Measurements from ENCODE around the gene FAM163B.

DNA sequence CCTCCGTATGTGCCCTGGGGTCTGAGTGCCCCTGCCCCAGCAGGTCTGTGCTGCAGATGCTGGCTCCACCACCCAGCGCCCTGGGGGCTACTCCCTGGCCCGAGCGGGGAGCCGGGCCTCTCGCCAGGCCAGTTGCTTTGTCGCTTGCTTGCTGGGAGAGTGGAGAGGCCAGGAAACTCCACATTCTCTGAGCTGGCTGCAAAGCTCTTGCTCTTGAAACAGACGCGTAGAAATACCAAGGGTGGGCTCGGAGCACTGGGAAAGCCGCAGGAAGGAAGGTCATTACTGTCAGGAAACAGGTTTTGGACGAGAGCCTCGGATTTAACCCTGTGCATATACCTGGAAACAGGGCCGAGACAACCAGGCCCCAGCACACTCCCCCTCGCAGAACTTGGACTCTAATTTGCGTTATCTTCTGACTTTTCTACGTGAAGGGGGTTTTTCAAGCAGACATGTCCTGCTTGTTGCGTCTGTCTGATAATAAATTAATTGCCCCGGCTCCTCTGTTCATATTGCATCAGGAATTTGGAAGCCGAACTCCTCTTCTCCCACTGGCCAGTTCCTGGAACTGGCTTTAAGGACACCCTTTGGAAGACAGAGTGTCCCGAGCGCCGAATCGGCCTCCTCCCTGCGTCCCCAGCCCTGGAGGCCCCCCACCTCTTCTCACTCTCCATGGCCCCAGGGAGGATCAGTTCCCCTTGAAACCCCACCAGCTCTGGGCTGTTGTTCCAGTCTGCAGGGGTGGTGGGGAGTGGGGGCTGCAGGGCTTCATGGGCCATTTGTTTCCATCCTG is 63.5 kb downstream of the FAM163B start:
- TF ChIP-seq, protein P1, sequence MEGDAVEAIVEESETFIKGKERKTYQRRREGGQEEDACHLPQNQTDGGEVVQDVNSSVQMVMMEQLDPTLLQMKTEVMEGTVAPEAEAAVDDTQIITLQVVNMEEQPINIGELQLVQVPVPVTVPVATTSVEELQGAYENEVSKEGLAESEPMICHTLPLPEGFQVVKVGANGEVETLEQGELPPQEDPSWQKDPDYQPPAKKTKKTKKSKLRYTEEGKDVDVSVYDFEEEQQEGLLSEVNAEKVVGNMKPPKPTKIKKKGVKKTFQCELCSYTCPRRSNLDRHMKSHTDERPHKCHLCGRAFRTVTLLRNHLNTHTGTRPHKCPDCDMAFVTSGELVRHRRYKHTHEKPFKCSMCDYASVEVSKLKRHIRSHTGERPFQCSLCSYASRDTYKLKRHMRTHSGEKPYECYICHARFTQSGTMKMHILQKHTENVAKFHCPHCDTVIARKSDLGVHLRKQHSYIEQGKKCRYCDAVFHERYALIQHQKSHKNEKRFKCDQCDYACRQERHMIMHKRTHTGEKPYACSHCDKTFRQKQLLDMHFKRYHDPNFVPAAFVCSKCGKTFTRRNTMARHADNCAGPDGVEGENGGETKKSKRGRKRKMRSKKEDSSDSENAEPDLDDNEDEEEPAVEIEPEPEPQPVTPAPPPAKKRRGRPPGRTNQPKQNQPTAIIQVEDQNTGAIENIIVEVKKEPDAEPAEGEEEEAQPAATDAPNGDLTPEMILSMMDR (conservative IDR thresholded peaks at IDR 0.05; ENCODE audit: low read depth in 2 of 2): no peak
- TF ChIP-seq, protein P2, sequence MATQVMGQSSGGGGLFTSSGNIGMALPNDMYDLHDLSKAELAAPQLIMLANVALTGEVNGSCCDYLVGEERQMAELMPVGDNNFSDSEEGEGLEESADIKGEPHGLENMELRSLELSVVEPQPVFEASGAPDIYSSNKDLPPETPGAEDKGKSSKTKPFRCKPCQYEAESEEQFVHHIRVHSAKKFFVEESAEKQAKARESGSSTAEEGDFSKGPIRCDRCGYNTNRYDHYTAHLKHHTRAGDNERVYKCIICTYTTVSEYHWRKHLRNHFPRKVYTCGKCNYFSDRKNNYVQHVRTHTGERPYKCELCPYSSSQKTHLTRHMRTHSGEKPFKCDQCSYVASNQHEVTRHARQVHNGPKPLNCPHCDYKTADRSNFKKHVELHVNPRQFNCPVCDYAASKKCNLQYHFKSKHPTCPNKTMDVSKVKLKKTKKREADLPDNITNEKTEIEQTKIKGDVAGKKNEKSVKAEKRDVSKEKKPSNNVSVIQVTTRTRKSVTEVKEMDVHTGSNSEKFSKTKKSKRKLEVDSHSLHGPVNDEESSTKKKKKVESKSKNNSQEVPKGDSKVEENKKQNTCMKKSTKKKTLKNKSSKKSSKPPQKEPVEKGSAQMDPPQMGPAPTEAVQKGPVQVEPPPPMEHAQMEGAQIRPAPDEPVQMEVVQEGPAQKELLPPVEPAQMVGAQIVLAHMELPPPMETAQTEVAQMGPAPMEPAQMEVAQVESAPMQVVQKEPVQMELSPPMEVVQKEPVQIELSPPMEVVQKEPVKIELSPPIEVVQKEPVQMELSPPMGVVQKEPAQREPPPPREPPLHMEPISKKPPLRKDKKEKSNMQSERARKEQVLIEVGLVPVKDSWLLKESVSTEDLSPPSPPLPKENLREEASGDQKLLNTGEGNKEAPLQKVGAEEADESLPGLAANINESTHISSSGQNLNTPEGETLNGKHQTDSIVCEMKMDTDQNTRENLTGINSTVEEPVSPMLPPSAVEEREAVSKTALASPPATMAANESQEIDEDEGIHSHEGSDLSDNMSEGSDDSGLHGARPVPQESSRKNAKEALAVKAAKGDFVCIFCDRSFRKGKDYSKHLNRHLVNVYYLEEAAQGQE (IDR thresholded peaks at IDR 0.05; ENCODE audit: unreplicated experiment): no peak
- TF ChIP-seq EZH2 (IDR thresholded peaks at IDR 0.05; ENCODE audit: low read depth, unreplicated experiment) (no peak), POLR2AphosphoS5 (IDR thresholded peaks at IDR 0.05; ENCODE audit: low read depth) (no peak), EZH2phosphoT487 (IDR thresholded peaks at IDR 0.05; ENCODE audit: unreplicated experiment) (no peak), ZNF114 (CRISPR knock-in tag; IDR thresholded peaks at IDR 0.05) (no peak)
- TF ChIP-seq, protein P3, sequence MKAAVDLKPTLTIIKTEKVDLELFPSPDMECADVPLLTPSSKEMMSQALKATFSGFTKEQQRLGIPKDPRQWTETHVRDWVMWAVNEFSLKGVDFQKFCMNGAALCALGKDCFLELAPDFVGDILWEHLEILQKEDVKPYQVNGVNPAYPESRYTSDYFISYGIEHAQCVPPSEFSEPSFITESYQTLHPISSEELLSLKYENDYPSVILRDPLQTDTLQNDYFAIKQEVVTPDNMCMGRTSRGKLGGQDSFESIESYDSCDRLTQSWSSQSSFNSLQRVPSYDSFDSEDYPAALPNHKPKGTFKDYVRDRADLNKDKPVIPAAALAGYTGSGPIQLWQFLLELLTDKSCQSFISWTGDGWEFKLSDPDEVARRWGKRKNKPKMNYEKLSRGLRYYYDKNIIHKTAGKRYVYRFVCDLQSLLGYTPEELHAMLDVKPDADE (IDR thresholded peaks at IDR 0.05): no peak
